ENCODE measurements around the gene COASY. TPM values are rescaled to one million over a fixed set of nuclear protein-coding genes. Genes with fewer than 3 reads are reported as not detected.
"Not testable (repeated sequence)": the region's sequence is repeated elsewhere in the genome, so short reads cannot be mapped to it uniquely, and the experiment has no call there.

The COASY gene
- total RNA-seq, 4 donors from 2014 or later, result 46.4 to 91.7 (median 57.6) TPM

- 94% methylated on average over 36 of the region's 39 CpGs; no CpG with 5 or more reads in 1 of the 2 donors for WGBS, 2 donors (ENCODE audit: low coverage in 1 of 2)
- no peak overlapping the region for H3K27ac ChIP-seq
- intact Hi-C loops (cut with DNase I; ENCODE audit: low total_unique reads) (no loop called here), in situ Hi-C loops (cut with MboI; ENCODE audit: low pct_ligation_motif_present in 1 of 4, low pct_unique_long_range_greater_than_20kb in 1 of 4, low sequenced_read_pairs in 3 of 4) (no loop called here)
- peaks cover 0 to 4% (median 0%) of the 10 kb centered on the region in 4 donors for H3K36me3 ChIP-seq
- DNase-seq, result no peak
- H3K27me3 ChIP-seq, result no peaks in the 10 kb centered on the region
- no peak overlapping the region for H3K4me3 ChIP-seq
- peaks cover 5 to 17% (median 13%) of the 10 kb centered on the region in 4 donors for H3K4me1 ChIP-seq
- TF ChIP-seq CTCF (IDR thresholded peaks at IDR 0.05) (no peak), EP300 (IDR thresholded peaks at IDR 0.05; ENCODE audit: low read depth) (no peak), POLR2AphosphoS5 (IDR thresholded peaks at IDR 0.05) (no peak)
- no peaks in the 10 kb centered on the region for H3K9me3 ChIP-seq
These were observed 18.5 kb upstream of the COASY start for GRCh38 chr17:42543190-42544079.

GRCh38 chr17:42544874-42545283, 17.1 kb upstream of the COASY start:
- Histone ChIP-seq H3K27me3 (no peaks in the 10 kb centered on the region), H3K36me3 (peaks cover 0 to 4% (median 0%) of the 10 kb centered on the region in 4 donors), H3K9me3 (no peaks in the 10 kb centered on the region), H3K4me1 (peaks cover 5 to 25% (median 19%) of the 10 kb centered on the region in 4 donors), H3K27ac (no peak overlapping the region), H3K4me3 (no peak overlapping the region)
- in situ Hi-C loops (cut with MboI; ENCODE audit: low pct_ligation_motif_present in 1 of 4, low pct_unique_long_range_greater_than_20kb in 1 of 4, low sequenced_read_pairs in 3 of 4), result no loop called here
- no peak for DNase-seq
- intact Hi-C loops (cut with DNase I; ENCODE audit: low total_unique reads), result no loop called here
- TF ChIP-seq POLR2A (IDR thresholded peaks at IDR 0.05), result no peak
- TF ChIP-seq CTCF (IDR thresholded peaks at IDR 0.05), result no peak
- no peak for TF ChIP-seq EP300 (IDR thresholded peaks at IDR 0.05; ENCODE audit: low read depth)
- TF ChIP-seq POLR2AphosphoS5 (IDR thresholded peaks at IDR 0.05), result no peak
- WGBS, 2 donors (ENCODE audit: low coverage in 1 of 2), result 73% methylated on average over 8 of the region's 8 CpGs; no CpG with 5 or more reads in 1 of the 2 donors

DNA sequence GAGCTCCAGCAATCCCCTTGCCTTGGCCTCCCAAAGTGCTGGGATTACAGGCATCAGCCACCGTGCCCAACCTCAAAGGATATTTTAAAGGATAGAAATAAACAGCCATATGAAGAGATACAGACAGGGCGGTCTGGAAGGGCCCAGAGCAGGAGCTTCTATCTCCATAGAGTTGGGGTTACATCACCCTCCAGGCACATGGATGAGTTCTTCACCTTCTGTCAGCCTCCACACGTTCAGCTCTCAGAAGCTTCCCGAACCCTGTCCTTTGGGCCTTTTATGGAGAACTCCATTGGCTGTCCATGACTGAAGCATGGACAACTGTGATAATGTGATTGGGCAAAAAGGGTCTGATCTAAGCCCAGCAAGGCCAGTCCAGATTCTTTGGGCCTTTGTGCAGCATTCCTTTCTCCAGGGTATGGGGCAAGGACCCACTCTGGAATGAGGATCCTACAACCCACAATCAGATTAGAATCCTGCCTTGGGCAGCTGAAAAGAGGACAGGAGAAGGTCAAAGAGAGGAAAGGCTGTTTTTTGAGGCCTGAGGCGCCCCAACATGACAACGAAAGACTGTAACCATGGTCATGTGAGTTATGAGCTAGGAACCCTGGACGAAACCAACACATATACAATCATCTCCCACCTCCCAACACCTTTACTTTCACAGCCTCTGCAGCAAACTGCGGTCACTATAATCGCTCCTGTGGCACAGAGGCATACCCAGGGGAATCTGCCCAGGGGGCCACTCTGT, 16.0 kb upstream of the COASY start:
- intact Hi-C loops (cut with DNase I; ENCODE audit: low total_unique reads); H3K27ac ChIP-seq; H3K36me3 ChIP-seq; H3K27me3 ChIP-seq; H3K4me3 ChIP-seq; DNase-seq; in situ Hi-C loops (cut with MboI; ENCODE audit: low pct_ligation_motif_present in 1 of 4, low pct_unique_long_range_greater_than_20kb in 1 of 4, low sequenced_read_pairs in 3 of 4); H3K9me3 ChIP-seq: not testable (repeated sequence)
- H3K4me1 ChIP-seq, result peaks cover 3 to 23% (median 18%) of the 10 kb centered on the region in 4 donors
- WGBS, 2 donors (ENCODE audit: low coverage in 1 of 2), result 85% methylated on average over 7 of the region's 9 CpGs; no CpG with 5 or more reads in 1 of the 2 donors

DNA sequence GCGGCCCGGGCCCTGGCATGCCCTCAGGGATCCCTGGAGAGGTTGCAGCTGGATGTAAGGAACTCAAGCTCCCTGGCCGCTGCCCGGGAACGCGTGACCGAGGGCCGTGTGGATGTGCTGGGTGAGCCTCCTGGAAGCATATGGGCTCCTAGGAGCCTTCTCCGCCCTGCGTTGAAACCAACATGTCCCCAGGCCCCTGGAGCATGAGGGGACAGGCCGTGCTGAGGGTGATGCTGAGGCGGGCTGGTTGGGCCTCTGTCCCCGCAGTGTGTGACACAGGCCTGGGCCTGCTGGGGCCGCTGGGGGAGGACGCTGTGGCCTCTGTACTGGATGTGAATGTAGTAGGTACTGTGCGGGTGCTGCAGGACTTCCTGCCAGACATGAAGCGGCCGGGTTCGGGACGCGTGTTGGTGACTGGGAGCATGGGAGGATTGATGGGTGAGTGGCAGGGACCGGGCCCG, 14.9 kb upstream of the COASY start:
- 94% methylated on average over 21 of the region's 23 CpGs; no CpG with 5 or more reads in 1 of the 2 donors for WGBS, 2 donors (ENCODE audit: low coverage in 1 of 2)
- no peak overlapping the region for H3K27ac ChIP-seq
- no peak for DNase-seq

More for the DNA sequence above, 14.9 kb upstream of the COASY start:
- TF ChIP-seq EP300 (IDR thresholded peaks at IDR 0.05; ENCODE audit: low read depth) (no peak), POLR2A (IDR thresholded peaks at IDR 0.05) (no peak), CTCF (IDR thresholded peaks at IDR 0.05) (no peak), POLR2AphosphoS5 (IDR thresholded peaks at IDR 0.05) (no peak)
- intact Hi-C loops (cut with DNase I; ENCODE audit: low total_unique reads), result no loop called here
- no peaks in the 10 kb centered on the region for H3K27me3 ChIP-seq
- H3K4me1 ChIP-seq, result peaks cover 0 to 13% (median 10%) of the 10 kb centered on the region in 4 donors
- no peak overlapping the region for H3K4me3 ChIP-seq
- H3K9me3 ChIP-seq, result no peaks in the 10 kb centered on the region
- in situ Hi-C loops (cut with MboI; ENCODE audit: low pct_ligation_motif_present in 1 of 4, low pct_unique_long_range_greater_than_20kb in 1 of 4, low sequenced_read_pairs in 3 of 4), result no loop called here
- H3K36me3 ChIP-seq, result peaks cover 0 to 4% (median 0%) of the 10 kb centered on the region in 4 donors

Data from transverse colon (tissue), 4 donors.